GM10248 (cell line): ENCODE data around the gene COX19.

ENCODE experiments used
- CTCF ChIA-PET: fragments of 300-600 bp; sonication (Branson Sonifier 250); formaldehyde crosslinking; extraction: SDS; loops from one replicate; lab custom pipeline; 2021; ENCODE audit warnings: antibody characterized with exemption; lab: Yijun Ruan, JAX
- POLR2A ChIA-PET: fragments of 350-650 bp; sonication (Branson Sonifier 250); formaldehyde crosslinking; extraction: SDS; loops from one replicate; lab custom pipeline; 2020; ENCODE audit warnings: antibody characterized with exemption; lab: Yijun Ruan, JAX
- DNase-seq: peaks from one replicate; pipeline ENCODE4 v3.0.0; 2012; ENCODE audit errors: extremely low spot score
- TF ChIP-seq, protein P1 (sequence below): IDR thresholded peaks from 2 replicates; pipeline ENCODE4 v1.5.1; 2012; ENCODE audit warnings: mild to moderate bottlenecking, low read depth; ENCODE audit errors: extremely low read depth, missing control alignments, control extremely low read depth

Gene COX19

DNA sequence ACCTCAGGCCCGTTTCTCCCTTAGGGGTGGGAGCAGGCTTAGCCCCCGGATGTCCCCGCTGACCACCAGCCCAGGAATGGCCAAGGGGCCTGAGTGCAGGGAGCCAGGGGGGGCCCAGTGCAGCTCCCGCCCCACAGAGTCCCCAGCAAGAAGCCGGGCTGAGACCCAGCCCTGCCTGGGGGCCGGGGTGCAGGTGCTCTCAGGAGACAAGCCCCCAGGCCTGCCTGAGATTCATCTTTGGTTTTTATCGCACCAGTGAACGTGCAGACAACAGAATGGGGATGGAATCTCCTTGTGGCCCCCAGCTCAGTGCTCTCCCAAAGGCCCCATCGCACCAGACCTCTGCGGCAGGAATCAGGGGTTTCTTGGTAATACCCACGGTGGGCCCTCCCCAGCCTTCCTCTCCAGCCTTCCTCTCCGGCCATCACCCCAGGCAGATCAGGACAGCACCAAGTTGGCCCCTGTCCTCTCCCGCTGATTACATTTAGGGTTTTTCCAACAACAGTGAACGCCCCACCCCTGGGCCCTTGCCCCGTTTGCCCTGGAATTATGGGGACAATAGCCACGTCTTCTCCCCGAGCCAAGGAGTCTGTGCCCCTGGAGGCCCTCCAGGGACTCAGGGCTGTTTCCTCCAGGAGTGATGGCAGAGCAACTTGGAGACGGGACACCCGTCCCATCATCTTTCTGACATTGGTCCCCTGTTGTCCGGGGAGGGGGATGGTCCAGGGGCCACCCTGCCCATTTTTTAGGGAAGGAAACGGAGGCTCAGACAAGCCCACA lies 43.3 kb downstream of the COX19 start:
- no peak for DNase-seq
- CTCF ChIA-PET: no interaction called here
- TF ChIP-seq, protein P1, sequence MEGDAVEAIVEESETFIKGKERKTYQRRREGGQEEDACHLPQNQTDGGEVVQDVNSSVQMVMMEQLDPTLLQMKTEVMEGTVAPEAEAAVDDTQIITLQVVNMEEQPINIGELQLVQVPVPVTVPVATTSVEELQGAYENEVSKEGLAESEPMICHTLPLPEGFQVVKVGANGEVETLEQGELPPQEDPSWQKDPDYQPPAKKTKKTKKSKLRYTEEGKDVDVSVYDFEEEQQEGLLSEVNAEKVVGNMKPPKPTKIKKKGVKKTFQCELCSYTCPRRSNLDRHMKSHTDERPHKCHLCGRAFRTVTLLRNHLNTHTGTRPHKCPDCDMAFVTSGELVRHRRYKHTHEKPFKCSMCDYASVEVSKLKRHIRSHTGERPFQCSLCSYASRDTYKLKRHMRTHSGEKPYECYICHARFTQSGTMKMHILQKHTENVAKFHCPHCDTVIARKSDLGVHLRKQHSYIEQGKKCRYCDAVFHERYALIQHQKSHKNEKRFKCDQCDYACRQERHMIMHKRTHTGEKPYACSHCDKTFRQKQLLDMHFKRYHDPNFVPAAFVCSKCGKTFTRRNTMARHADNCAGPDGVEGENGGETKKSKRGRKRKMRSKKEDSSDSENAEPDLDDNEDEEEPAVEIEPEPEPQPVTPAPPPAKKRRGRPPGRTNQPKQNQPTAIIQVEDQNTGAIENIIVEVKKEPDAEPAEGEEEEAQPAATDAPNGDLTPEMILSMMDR: no peak
- POLR2A ChIA-PET: no interaction called here

DNA sequence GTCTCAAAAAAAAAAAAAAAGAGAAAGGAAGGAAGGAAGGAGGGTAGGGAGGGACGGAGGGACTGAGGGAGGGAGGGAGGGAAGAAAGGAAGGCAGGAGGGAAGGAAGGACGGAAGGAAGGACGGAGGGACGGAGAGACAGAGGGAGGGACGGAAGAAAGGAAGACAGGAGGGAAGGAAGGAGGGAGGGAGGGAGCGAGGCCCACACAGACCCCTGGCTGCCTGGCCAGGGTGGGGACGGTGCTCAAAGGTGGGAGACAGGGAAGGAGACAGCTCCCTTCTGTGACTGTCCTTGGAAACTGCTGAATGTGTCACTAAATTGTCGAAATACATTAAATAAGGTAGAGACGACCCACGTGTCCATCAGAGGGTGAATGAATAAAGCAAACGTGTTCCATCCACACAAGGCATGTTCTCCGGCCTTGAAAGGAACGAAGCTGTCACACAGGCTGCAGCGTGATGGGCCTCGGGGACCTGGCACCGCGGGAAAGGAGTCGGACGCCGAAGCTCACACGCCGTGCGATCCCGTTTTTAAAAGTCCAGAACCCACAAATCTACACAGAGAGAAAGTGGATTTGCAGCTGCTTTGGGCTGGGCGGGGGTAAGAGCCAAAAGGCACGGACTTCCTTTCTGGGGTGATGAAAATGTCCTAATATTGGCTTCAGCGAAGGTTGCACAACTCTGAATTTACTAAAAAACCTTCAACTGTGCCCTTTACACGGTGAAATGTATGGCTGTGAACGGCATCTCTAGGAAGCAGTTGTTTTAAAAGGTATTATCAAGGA lies 44.2 kb downstream of the COX19 start:
- CTCF ChIA-PET: no interaction called here
- DNase-seq: no peak
- TF ChIP-seq, protein P1: no peak
- POLR2A ChIA-PET: no interaction called here

DNA sequence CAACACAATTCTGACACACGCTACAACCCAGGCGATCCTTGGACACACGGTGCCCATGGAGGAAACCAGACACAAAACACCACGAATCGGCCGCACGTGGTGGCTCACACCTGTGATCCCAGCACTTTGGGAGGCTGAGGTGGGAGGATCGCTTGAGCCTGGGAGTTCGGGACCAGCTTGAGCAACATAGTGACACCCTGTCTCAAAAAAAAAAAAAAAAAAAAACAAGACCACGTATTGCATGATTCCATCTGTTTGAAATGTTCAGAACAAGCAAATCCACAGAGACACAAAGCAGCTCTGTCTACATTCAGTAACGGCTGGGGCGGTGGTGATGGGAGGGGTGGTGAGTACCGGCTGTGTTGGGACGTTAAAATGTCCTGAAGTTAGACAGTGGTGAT lies 46.0 kb downstream of the COX19 start:
- ChIA-PET POLR2A (interaction anchor here (0.6 kb wide), 2 partner anchors 44 to 59 kb away, joined by 3 read pairs; no protein-coding TSS in a partner anchor), CTCF (interaction anchor here (1.0 to 3.3 kb wide), 5 partner anchors 10 to 246 kb away, joined by 3 to 19 read pairs (median 3); no protein-coding TSS in a partner anchor)
- DNase-seq: no peak
- TF ChIP-seq, protein P1: no peak

DNA sequence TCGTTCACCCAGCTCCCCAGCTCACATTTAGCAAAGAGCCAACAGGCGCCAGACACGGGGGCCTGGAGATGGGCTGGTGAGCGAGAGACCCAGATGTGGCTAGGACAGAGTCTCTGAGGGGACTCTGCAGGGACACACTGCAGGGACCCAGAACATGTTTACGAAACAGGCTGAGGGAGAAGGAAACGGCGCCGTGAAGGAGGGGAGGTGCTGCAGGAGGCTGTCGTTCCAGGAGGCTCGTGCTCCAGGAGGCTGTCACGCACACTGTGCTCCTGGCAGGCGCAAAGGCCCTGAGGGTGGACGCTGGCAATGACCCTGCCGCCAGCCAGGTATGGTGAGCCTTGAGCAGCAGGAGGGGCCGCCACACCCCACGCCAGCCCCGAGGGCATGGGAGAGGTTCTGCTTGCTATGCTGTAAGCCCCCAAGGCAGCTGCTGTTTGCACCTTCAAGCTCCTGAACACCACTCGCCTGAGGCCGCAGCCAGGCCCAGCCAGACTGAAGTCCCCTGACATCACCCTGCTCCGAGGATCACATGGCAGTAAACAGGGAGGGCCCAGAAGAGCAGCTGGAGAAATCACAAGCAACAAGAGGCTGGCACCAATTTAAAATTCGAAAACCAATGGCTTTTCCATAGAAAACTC lies 48.2 kb downstream of the COX19 start:
- TF ChIP-seq, protein P1: no peak
- ChIA-PET CTCF (interaction anchor here (0.8 to 3.3 kb wide), 4 partner anchors 9 to 66 kb away, joined by 3 to 19 read pairs (median 3); no protein-coding TSS in a partner anchor), POLR2A (no interaction called here)
- DNase-seq: no peak

DNA sequence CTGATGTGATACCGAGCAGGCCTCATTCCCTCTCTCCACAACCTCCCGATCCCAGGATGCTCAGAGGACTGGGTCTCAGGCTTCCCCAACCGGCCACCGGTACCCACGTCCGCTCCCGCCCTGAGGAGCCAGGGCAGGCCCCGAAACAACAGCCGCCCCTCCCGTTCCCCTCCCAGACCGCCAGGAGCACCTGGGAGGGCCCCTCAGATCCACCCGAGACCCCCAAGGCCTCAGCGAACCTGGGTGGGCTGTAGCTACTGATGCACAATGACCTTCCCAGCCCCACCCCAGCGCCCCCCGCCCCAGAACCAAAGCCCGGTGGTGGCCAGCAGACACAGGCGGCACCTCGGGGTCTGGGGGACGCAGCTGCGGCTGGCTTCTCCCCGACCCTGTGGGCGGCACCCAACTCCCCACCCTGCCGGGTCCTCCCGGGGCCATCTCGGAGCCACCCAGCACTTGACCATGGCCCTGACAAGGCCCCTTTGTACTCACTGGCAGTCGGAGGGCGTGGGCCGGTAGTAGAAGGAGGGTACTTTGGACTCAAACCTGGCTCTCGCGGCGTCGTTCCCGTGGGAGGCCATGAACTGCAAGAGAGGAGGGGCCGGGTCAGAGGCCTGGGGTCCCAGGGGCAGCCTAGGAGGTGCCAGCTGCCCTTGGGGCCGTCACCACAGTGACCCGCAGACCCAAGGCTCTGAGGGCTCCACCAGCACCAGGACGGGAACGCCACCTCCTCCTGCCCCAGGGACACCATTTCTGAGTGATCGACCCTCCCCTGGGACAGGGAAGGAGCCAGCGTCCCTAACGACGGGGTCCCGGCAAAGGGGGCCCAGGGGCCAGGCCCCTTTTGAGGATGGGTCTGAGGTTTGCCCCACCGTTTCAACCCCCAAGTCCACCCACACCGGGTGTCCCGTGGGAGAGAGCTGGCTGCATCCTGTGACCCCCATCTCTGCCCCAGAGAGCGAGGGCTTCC lies 49.0 kb downstream of the COX19 start:
- POLR2A ChIA-PET: no interaction called here
- TF ChIP-seq, protein P1: no peak
- no peak for DNase-seq
- CTCF ChIA-PET: interaction anchor here (1.2 to 3.3 kb wide), 4 partner anchors 14 to 66 kb away, joined by 3 to 19 read pairs (median 3); no protein-coding TSS in a partner anchor
